ENCODE results near the gene MYH11. TPM values are rescaled to one million over a fixed set of nuclear protein-coding genes. Genes with fewer than 3 reads are reported as not detected.

MYH11 gene
- total RNA-seq, 1 donor from 2014 or later, result 0.10 TPM

GRCh38 chr16:15708997-15709396, 147.8 kb downstream of the MYH11 start:
- Mint-ChIP-seq H3K36me3 (ENCODE audit: unreplicated experiment) (no peaks in the 10 kb centered on the region), H3K27ac (ENCODE audit: unreplicated experiment) (no peak overlapping the region), H3K4me3 (ENCODE audit: unreplicated experiment) (no peak overlapping the region), H3K4me1 (ENCODE audit: low read depth, unreplicated experiment) (no peaks in the 10 kb centered on the region), H3K9me3 (ENCODE audit: unreplicated experiment) (no peaks in the 10 kb centered on the region), H3K27me3 (ENCODE audit: unreplicated experiment) (peaks cover 3% of the 10 kb centered on the region)
- no peak for TF ChIP-seq CTCF (IDR thresholded peaks at IDR 0.05; ENCODE audit: partially characterized antibody, unreplicated experiment)
- no peak for DNase-seq

GRCh38 chr16:15708096-15708495, 148.7 kb downstream of the MYH11 start:
- Mint-ChIP-seq H3K27me3 (ENCODE audit: unreplicated experiment) (peaks cover 3% of the 10 kb centered on the region), H3K4me1 (ENCODE audit: low read depth, unreplicated experiment) (no peaks in the 10 kb centered on the region), H3K27ac (ENCODE audit: unreplicated experiment) (no peak overlapping the region), H3K36me3 (ENCODE audit: unreplicated experiment) (no peaks in the 10 kb centered on the region), H3K9me3 (ENCODE audit: unreplicated experiment) (no peaks in the 10 kb centered on the region), H3K4me3 (ENCODE audit: unreplicated experiment) (no peak overlapping the region)
- no peak for DNase-seq
- TF ChIP-seq CTCF (IDR thresholded peaks at IDR 0.05; ENCODE audit: partially characterized antibody, unreplicated experiment), result no peak

GRCh38 chr16:15707332-15707731, 149.5 kb downstream of the MYH11 start:
- no peaks in the 10 kb centered on the region for H3K4me1 Mint-ChIP-seq (ENCODE audit: low read depth, unreplicated experiment)
- DNase-seq, result no peak
- no peaks in the 10 kb centered on the region for H3K36me3 Mint-ChIP-seq (ENCODE audit: unreplicated experiment)
- no peaks in the 10 kb centered on the region for H3K9me3 Mint-ChIP-seq (ENCODE audit: unreplicated experiment)
- no peak overlapping the region for H3K27ac Mint-ChIP-seq (ENCODE audit: unreplicated experiment)
- H3K4me3 Mint-ChIP-seq (ENCODE audit: unreplicated experiment), result no peak overlapping the region
- peaks cover 3% of the 10 kb centered on the region for H3K27me3 Mint-ChIP-seq (ENCODE audit: unreplicated experiment)
- no peak for TF ChIP-seq CTCF (IDR thresholded peaks at IDR 0.05; ENCODE audit: partially characterized antibody, unreplicated experiment)

GRCh38 chr16:15705064-15705565, 151.7 kb downstream of the MYH11 start:
- peaks cover 2% of the 10 kb centered on the region for H3K27me3 Mint-ChIP-seq (ENCODE audit: unreplicated experiment)
- no peak overlapping the region for H3K27ac Mint-ChIP-seq (ENCODE audit: unreplicated experiment)
- no peak for DNase-seq
- H3K36me3 Mint-ChIP-seq (ENCODE audit: unreplicated experiment), result no peaks in the 10 kb centered on the region
- no peaks in the 10 kb centered on the region for H3K9me3 Mint-ChIP-seq (ENCODE audit: unreplicated experiment)
- no peak overlapping the region for H3K4me3 Mint-ChIP-seq (ENCODE audit: unreplicated experiment)
- TF ChIP-seq CTCF (IDR thresholded peaks at IDR 0.05; ENCODE audit: partially characterized antibody, unreplicated experiment), result no peak
- H3K4me1 Mint-ChIP-seq (ENCODE audit: low read depth, unreplicated experiment), result no peaks in the 10 kb centered on the region

- H3K4me3 Mint-ChIP-seq (ENCODE audit: unreplicated experiment), result no peak overlapping the region
- H3K4me1 Mint-ChIP-seq (ENCODE audit: low read depth, unreplicated experiment), result no peaks in the 10 kb centered on the region
- no peak overlapping the region for H3K27ac Mint-ChIP-seq (ENCODE audit: unreplicated experiment)
- H3K36me3 Mint-ChIP-seq (ENCODE audit: unreplicated experiment), result no peaks in the 10 kb centered on the region
- H3K9me3 Mint-ChIP-seq (ENCODE audit: unreplicated experiment), result no peaks in the 10 kb centered on the region
- peak; percentile 85 for TF ChIP-seq CTCF (IDR thresholded peaks at IDR 0.05; ENCODE audit: partially characterized antibody, unreplicated experiment)
- DNase-seq, result peak; percentile 87
- H3K27me3 Mint-ChIP-seq (ENCODE audit: unreplicated experiment), result peaks cover 2% of the 10 kb centered on the region
Measured at GRCh38 chr16:15704545-15704987, 152.3 kb downstream of the MYH11 start.
